Thoracic aorta (tissue), 2 donors: ENCODE measurements around the gene VAPA. TPM values are rescaled to one million over a fixed set of nuclear protein-coding genes. Genes with fewer than 3 reads are reported as not detected.

Experiments
- ATAC-seq: fragments of 150-250 bp; one replicate; pipeline ENCODE4 v1.8.0; 2017; ENCODE audit warnings: low read depth; ENCODE audit not compliant: insufficient number of reproducible peaks, low FRiP score
- DNase-seq: peaks from one replicate; pipeline ENCODE4 v3.0.0-alpha.2; 2020; ENCODE audit warnings: low spot score
- H3K27ac ChIP-seq, 2 donors: fragments of 200-600 bp; sonication (generic); 1 replicate in 1 of 2; 2 replicates in 1 of 2; pipeline ENCODE4 v1.5.1; 2016; ENCODE audit warnings: mild to moderate bottlenecking in 2 of 2, moderate library complexity in 2 of 2
- H3K27me3 ChIP-seq: fragments of 200-600 bp; sonication (generic); replicated peaks from 2 replicates; pipeline ENCODE4 v1.6.0; 2016; ENCODE audit warnings: mild to moderate bottlenecking; ENCODE audit not compliant: insufficient read depth
- H3K36me3 ChIP-seq: fragments of 200-600 bp; sonication (generic); one replicate; pipeline ENCODE4 v1.5.1; 2016
- H3K4me1 ChIP-seq, 2 donors: fragments of 200-600 bp; sonication (generic); 1 replicate in 1 of 2; 2 replicates in 1 of 2; pipeline versions ENCODE4 v1.5.1 to v1.6.0; 2016; ENCODE audit warnings: low read depth in 2 of 2, mild to moderate bottlenecking in 1 of 2; ENCODE audit not compliant: control insufficient read depth in 1 of 2
- H3K4me3 ChIP-seq: fragments of 200-600 bp; sonication (generic); 2 replicates; pipeline ENCODE4 v1.5.1; 2016; ENCODE audit warnings: mild to moderate bottlenecking
- H3K9me3 ChIP-seq: fragments of 200-600 bp; sonication (generic); 2 replicates; pipeline ENCODE4 v1.5.1; 2016
- CTCF ChIP-seq: fragments of 200-600 bp; sonication (generic); IDR thresholded peaks from one replicate; pipeline ENCODE4 v1.5.1; 2019; ENCODE audit warnings: antibody characterized with exemption
- total RNA-seq, 2 donors: library from RNA; depleted of rRNA; stranded (reverse); fragments of >200 nt; gene quantifications; one replicate each; pipeline versions ENCODE4 v1.1.0 to v1.2.3, GENCODE V29; 2016

VAPA gene
- total RNA-seq, 2 donors from 2014 or later: 171 to 195 TPM

- DNase-seq: no peak
- no peaks in the 10 kb centered on the region for H3K27me3 ChIP-seq
- no peak for ATAC-seq
- H3K9me3 ChIP-seq: no peaks in the 10 kb centered on the region
- peak overlapping the region; percentile 33 to 83 for H3K27ac ChIP-seq
- no peaks in the 10 kb centered on the region for H3K36me3 ChIP-seq
- peaks cover 67 to 92% of the 10 kb centered on the region in 2 donors for H3K4me1 ChIP-seq
- peak overlapping the region; percentile 36 for H3K4me3 ChIP-seq
- no peak for TF ChIP-seq CTCF
Observed at GRCh38 chr18:9925795-9926194, 12.0 kb downstream of the VAPA start.

GRCh38 chr18:9926223-9926894, 12.5 kb downstream of the VAPA start:
- Histone ChIP-seq H3K4me3 (peak overlapping the region; percentile 6), H3K36me3 (no peaks in the 10 kb centered on the region), H3K9me3 (no peaks in the 10 kb centered on the region), H3K27ac (peak overlapping the region; percentile 33 to 83), H3K27me3 (no peaks in the 10 kb centered on the region), H3K4me1 (peaks cover 67 to 92% of the 10 kb centered on the region in 2 donors)
- DNase-seq: no peak
- ATAC-seq: no peak
- TF ChIP-seq CTCF: no peak

- Histone ChIP-seq H3K4me3 (peak overlapping the region; percentile 6), H3K36me3 (no peaks in the 10 kb centered on the region), H3K4me1 (peaks cover 70 to 95% of the 10 kb centered on the region in 2 donors), H3K27me3 (no peaks in the 10 kb centered on the region), H3K27ac (peak overlapping the region; percentile 33 to 83), H3K9me3 (no peaks in the 10 kb centered on the region)
- DNase-seq (no peak), ATAC-seq (no peak)
- TF ChIP-seq CTCF: no peak
Observed at GRCh38 chr18:9926977-9927376, 13.2 kb downstream of the VAPA start.

GRCh38 chr18:9927392-9928063, 13.7 kb downstream of the VAPA start:
- DNase-seq: no peak
- Histone ChIP-seq H3K27me3 (no peaks in the 10 kb centered on the region), H3K4me1 (peaks cover 68 to 95% of the 10 kb centered on the region in 2 donors), H3K27ac (peak overlapping the region in 1 of 2 donors; percentile 83), H3K9me3 (no peaks in the 10 kb centered on the region), H3K36me3 (no peaks in the 10 kb centered on the region), H3K4me3 (no peak overlapping the region)
- ATAC-seq: no peak
- TF ChIP-seq CTCF: no peak

GRCh38 chr18:9928646-9929259, 14.9 kb downstream of the VAPA start:
- no peaks in the 10 kb centered on the region for H3K36me3 ChIP-seq
- no peaks in the 10 kb centered on the region for H3K27me3 ChIP-seq
- ATAC-seq: no peak
- no peak for TF ChIP-seq CTCF
- H3K27ac ChIP-seq: peak overlapping the region in 1 of 2 donors; percentile 35
- H3K4me1 ChIP-seq: peaks cover 57 to 87% of the 10 kb centered on the region in 2 donors
- DNase-seq: no peak
- no peak overlapping the region for H3K4me3 ChIP-seq
- H3K9me3 ChIP-seq: no peaks in the 10 kb centered on the region
